Measurements from ENCODE around the gene PCSK5. TPM values are rescaled to one million over a fixed set of nuclear protein-coding genes. Genes with fewer than 3 reads are reported as not detected.

Gene PCSK5
- polyA plus RNA-seq, 12 donors: 13.2 to 21.6 (median 16.9) TPM; not detected in 1

DNA sequence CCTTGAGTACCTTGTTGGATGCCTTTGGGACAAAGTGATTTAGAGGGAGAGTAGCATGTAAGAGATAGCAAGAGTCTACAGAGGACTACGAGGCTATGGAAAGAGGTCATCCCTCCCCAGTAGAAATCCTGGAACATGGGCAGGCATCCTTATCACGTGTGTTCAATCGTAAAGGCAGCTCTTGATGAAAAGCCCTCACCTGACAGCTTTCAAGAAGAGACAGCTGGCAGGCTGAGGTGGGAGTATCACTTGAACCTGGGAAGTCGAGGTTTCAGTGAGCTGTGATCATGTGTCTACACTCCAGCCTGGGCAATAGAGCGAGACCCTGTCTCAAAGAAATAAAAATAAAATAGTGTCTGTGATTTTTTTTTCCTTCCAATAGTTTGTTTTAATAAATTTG lies 112.6 kb downstream of the PCSK5 start:
- no peak for DNase-seq

DNA sequence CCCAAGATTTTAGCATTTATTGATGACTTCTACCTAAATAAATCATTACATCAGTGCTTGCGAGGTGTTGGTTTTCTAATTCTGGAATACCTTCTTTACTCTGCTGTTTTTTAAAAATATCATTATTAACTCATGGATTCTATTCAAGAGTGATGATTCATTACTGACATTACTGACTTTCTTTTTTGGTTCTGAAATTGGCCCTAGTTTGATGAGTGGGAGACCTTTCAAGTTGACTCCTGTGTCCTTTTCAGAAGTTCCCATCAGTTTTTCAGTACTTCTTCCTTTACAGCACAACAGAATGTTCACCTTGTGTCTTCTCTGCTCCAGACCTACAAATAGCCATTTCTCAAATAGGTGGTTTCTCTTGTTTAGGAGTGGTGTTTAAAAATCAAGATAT lies 114.1 kb downstream of the PCSK5 start:
- DNase-seq: no peak

DNA sequence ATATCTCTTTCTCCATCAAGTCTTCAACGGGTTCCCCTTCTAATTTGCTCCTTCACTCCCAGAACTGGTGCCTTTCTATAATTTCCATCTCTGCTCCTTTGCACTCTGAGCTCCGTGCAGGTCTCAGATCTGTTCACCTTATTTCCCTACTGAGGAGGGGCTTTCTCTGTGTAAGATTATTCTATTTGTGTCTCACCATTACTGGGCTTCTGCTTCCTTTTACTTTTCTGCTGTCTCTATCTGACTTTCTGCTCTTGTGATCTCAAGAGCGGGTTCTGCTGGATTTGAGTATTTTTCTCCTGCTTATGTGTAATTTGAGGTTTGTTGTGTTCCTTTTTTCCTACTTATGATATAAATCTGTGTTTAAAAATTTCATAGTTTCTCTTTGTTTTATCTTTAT lies 117.5 kb downstream of the PCSK5 start:
- DNase-seq: no peak

DNA sequence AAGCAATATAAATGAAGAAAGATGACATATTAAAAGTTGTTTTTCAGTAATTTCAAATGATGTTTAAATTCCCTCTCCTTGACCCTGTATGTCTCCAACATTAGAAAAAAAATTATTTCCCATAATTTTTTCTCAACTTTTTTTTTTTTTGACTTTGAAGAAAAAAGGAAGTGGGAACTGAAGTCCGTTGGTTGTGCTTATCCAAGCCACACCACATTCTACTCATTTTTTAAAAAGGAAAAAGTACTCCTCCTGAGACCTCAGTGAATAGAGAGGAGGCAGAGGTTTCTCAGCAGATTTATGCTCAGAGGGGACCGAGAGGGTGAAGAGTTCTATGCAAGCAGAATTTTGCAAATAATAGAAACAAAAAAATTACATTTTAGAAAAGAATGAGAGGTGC lies 123.3 kb downstream of the PCSK5 start:
- no peak for DNase-seq

DNA sequence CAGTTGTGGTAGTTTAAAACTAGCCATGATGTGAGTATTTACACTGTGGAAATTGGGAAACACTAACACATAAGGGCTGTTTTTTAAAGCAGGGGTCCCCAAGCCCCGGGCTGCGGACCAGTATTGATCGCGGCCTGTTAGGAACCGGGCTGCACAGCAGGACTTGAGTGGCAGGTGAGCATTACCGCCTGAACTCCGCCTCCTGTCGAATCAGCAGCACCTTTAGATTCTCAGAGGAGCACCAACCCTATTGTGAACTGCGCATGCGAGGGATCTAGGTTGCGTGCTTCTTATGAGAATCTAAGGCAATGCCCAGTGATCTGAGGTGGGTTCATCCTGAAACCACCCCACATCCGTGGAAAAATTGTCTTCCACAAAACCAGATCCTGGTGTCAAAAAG lies 127.8 kb downstream of the PCSK5 start:
- DNase-seq: no peak

DNA sequence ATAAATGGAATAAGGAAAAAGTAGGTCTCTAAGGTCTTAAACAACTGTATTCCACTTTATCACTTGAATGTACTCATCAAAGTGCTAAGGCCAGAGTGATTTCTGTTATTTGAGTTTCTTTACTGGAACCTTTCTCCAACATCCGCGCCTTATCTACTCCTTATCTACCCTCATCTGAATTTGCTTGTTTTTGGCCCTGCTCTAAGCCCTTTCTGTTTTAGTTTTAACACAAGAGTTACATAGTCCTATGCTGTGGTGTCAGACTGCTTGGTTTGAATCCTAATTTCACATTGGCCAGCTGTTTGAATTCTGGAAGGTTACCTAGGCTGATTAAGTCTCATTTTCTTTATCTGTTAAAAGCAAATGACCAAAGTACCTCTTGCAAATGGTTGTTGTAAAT lies 128.3 kb downstream of the PCSK5 start:
- DNase-seq: no peak

DNA sequence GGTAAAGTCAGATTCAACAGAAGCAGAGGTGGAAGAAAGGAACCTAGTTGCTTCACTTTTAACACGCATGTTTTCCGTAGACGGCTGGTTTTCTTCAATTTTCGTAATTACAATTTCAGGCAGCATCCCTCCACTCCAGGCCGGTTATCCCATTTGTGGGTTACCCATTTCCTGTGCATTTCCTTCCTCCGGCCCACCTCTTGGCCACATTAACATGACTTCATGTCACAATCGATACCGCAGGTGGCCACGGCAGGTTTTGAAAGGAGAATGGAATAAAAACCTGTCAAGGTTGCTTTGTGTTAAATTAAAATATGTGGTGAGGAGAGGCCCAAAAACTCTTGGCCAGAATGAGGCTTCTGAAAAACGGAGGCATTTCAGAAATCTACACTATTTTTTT lies 130.2 kb downstream of the PCSK5 start:
- peak; percentile 31 for DNase-seq

DNA sequence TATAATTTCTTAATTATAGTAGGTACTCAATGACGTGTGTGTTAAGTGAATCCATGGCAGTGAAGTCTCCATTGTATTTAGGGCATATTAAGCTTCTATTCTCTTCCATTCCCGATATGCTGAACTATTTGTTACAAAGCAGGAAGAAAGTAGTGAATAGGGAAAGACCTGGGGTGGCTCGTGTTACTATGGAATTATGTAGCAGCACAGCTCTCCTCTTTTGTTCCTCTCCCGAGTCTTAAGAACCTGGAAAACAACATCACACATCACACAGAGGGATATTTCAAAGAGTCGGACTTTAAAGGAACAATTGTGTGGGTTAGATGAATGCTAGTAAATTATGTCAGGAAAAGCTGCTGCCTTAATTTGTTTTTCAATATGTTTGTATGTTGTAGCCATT lies 131.8 kb downstream of the PCSK5 start:
- DNase-seq: no peak

DNA sequence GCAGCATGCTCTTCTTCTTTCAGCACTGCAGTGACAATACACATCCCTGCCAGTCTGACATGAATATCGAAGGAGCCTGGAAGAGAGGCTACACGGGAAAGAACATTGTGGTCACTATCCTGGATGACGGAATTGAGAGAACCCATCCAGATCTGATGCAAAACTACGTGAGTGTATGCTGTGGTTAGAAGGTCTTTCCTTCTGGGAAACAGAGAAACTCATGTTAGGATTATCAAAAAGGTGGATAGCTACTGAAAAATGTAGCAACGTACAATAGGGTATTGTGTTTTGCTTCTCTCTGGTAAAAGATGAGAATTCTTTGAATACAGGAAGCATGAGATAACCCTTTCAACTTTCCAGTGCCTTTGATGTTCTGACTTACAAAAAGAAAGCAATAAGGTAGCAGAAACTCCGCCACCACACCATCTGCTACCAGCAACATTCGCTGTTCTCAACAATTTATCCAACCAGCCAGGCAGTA lies 133.3 kb downstream of the PCSK5 start:
- no peak for DNase-seq

DNA sequence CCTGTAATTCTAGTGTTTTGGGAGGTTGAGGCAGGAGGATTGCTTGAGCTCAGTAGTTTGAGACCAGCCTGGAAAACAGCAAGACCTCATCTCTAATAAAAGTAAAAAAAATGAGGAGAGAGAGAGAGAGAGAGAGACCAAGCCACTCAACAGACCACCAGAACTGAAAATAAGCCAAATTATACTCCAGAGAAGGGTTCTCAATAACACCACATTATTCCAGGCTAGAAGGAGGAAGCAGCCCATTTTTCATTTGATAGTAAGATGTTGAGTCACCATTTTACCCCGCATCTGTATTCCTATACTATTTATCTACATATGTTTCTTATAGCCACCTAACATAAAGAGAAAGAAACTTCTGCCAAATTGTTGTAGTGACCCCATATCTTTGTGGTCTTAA lies 134.8 kb downstream of the PCSK5 start:
- DNase-seq: no peak

DNA sequence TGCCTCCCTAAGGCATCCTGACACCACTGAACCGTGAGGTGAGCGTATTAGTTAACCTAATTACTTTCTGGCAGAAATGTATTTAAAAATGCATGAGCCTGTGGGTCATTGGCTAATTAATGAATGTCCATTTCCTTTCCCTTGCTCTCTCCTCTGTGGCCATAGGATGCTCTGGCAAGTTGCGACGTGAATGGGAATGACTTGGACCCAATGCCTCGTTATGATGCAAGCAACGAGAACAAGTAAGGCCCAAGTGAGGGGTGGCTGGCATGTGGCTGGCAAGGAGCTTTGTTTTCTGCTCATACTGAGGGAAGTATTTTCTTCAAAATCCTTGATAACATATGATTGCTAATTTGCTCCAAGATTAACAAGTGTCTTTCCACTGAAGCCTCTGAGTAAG lies 136.3 kb downstream of the PCSK5 start:
- no peak for DNase-seq

DNA sequence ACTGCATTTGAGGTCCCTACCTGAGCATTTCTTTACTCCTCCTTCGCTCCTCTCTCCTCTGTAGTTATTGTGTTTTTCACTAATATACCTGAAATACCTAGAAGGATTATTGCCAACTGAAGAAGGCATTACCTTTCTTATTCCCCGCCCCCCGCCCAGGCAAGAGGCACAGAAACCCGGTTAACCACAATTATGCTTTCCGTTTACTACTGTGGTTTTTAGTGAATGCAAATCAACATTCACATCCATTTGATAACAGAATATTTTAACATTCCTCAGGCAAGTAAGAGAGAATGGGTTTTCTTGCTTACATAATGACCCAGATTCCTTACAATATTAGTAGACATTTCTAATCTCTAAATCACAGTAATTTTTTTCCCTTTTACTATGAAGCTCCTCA lies 136.9 kb downstream of the PCSK5 start:
- DNase-seq: no peak

DNA sequence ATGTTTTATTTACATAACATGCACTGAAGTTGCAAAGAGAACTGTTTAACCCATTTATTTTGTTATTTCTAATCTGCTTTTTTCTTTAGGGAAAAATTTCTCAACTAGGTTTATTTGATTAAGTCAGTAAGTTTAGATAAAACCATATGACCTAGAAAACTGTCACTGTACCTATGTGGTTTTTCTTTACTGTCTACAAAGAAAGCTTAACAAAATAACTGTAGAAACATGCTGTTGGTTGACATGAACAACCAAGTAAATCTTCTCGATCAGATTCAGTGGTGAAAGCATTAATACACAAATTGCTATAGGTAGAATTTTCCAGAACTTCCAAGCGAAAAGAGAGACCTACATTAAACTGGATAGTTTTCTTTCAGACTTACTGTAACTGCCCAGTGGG lies 137.4 kb downstream of the PCSK5 start:
- DNase-seq: no peak

DNA sequence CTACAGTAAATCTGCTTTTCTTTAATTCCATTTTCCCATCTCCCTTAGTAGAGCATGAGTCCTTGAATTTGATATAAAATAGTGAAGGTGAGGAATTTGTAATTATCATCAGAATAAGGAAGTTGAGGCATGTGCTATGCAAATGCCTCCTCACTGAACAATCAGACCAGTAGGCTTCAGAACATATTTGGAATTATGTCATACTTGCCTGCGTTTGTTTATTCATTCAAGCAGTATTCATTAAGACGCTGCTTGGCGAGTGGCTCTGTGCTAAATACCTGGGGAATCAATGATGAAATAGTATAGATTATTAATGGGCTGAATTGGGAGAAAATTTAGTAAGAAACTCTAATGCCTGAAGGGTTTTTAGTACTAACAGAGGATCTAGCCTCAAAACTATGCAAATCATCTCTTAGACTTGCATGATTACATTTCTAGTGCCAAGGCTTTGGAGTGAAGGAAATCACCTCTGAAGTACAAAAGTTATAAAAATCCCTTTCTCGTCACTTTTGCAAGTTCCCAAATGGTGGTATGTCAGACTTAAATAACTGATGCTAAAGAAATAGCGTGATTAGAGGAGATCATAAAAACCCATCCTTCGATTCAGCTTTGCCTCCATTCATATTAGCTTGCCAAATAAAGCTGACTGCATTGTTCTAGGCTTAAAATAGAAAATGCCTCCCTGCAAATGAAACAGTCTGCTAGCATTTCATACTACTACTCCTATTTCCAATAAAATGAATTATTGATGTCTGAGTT lies 141.7 kb downstream of the PCSK5 start:
- peak; percentile 12 for DNase-seq

DNA sequence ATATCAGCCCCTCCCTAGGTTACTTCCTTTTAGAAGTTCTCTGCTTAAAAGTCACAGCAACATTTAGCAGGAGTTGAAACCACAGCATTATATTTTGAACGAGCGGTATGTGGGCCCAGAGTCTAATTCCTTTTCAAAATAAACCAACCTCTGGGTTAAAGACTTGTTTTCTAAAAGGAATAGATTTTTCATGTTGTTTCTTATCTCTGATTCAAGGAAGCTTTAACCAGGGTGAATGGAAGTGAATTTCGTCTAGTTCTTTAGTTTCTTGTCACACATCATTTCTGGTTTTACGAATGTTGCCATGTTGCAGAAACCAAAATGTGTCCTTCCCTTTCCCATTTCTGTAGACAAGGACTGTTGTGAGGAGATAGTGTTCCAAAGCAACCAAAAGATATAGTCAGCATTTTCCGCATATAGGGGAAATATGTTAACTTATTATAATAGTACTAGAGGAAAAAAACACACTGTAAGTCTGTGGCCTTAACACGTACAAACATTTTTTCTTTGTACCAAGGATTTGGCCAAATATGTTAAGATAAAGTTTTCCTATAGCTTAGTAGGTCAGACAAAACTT lies 142.4 kb downstream of the PCSK5 start:
- DNase-seq: no peak

DNA sequence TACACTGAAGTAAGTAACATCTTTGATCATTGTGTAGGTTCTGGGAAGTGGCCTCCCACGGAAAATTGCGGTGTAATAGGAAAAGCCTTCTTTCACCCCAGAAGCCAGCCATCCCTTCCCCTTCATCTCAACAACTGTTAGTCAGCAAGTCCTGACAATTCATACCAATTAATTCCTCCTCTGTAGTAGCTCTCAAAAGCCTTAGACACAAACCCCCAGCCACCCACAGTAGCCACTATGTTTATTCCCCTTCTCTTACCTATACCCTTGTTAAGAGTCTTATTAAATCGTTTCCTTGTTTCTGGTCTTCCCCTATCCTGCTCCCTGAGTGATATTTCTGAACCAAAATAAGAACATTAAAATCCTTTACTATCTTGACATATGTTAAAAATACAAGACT lies 143.6 kb downstream of the PCSK5 start:
- no peak for DNase-seq

DNA sequence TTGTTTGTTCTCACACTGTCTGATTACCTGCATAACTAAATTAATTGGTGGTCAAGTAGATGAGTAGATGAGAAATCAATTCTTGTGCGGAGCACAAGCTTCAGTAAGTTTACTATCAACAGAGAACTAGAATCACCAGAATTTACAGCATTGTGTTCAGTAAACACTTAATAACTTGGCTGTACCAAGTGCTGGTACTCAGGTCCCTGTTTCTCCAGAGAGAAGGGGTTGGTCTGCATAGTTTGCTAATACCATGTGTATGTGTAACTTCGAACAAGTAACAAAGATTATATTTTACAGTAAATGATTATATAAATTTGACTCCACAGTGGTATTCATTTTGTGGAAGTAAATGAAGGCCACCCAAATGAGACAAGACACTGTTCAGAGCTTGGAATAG lies 146.3 kb downstream of the PCSK5 start:
- no peak for DNase-seq

DNA sequence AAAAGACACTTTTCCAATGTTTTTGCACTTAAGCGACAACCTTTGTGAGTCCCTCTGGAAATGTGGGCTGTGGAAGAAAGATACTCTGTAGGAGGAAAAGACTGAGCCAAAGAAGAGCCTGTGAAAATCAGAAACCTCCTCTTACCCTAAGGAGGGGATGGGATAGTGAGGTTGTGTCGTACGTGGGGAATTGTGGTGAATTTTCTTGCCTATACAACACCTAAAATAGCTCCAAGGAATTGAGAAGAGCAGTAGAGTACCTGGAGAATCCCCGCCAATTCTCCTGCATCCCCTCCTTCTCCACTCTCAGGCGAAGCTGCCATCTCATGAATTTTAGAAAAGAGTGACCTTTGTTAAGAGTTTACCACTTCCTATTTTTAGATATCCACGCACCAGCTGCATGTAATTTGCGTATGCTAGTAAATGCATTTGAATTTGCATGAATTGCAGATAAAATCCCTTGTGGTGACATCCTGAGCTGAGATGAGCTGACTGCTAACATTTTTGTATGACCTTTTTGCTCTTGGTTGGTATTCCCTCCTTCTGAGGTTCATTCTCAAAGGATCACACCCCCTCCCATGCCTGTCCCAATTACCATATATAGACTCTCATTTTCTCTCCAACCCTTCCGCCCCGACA lies 147.2 kb downstream of the PCSK5 start:
- no peak for DNase-seq

DNA sequence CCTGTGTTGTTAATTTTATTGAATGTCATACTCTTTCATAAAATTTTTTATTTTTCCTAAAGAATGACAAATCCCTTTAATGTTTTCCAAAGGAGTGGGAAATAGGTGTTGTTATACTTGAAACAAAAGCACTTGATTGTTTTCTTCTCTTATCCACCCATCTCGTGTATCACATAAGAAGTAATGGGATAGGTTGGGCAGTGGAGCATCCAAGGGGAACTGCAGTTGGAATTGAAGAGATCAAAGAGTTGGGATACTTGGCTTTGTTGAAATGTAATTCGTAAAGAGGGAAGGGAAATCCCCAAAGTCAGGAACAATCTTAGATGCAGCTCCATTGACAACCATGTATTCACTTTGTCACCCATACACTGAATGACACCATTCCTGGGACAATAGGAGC lies 148.0 kb downstream of the PCSK5 start:
- DNase-seq: no peak

DNA sequence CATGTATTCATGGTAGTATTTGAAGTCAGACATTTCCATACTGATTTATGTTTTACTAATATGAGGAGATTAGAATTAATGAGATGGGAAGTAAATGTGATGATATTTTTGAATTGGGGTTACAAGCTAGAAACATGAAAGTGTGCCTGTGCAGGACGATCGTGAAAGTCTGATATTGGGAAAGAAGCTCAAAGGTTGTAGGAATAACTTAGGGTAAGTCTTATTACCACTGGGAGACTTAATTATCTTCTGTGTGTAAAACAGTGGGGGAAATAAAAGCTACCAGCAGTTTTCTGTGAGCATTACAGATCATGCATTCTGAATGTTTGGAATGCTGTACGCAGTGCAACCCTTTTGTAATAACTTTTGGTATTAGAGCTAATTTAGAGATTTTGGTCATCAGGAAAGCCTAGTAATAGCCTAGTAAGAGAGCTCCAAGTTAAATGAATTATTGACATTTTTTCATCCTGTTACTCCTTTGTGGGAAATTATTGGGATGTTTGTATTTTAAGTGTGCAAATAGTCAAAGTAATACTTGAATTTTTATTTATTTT lies 153.9 kb downstream of the PCSK5 start:
- DNase-seq: no peak

DNA sequence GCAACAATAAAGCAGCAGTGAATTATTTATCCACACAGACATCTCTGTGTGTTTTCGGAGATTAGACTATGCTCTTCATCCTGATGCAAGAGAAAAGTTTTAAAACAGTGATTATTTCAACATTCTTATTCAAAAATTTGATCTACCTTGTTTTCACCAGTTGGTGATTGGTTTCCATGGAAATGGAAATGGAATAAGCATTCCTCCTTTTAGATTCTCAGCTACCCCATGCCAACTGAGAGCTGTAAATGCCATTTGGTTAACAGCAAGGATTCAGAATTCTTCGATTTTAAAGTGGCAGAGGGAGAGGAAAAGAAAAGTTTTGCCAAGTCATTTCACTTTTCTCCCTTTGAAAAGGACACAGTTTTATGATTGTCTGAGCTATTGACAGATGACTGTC lies 154.7 kb downstream of the PCSK5 start:
- peak; percentile 31 for DNase-seq

DNA sequence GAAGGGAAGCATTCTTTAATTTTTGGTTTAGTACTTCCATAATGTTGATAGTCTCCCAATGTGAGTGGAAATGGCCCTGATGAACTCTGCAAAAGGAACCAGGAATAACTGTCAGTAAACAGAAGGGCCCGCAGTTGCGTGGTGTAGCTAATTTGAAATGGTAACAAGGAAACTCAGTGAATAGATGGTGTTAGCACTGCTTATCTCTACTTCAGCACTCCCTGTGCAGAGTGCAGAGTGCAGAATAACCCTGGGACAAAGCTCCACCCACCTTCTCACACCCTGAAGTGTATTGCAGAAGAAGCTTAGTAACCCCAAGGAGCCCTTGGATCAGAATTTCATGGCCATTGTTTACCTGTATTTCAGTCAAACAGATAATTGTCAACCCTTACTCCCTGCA lies 158.9 kb downstream of the PCSK5 start:
- DNase-seq: no peak

DNA sequence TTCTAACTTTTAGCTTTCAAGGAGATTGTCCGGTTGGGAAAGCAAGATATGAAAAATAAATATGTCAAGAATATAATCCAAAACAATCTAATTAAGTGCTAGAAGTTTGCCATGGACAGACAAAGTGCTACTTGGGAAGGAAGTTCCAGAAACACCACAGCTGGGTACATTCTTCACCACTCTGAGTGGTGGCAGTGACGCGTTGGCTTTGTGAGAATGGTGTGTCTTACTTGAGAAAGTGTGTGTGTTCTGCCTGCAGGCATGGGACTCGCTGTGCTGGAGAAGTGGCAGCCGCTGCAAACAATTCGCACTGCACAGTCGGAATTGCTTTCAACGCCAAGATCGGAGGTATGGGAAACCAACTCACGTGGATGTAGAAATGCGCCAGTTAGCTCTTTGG lies 177.2 kb downstream of the PCSK5 start:
- no peak for DNase-seq

Measured in muscle of arm (tissue), 12 donors.